ENCODE measurements around the gene PCGF2.
"Not testable (repeated sequence)": the region's sequence is repeated elsewhere in the genome, so short reads cannot be mapped to it uniquely, and the experiment has no call there.

PCGF2 gene

GRCh38 chr17:38748149-38748891, at the start of gene PCGF2:
PCGF2 (minus strand) TSS chr17:38748336; CDS start chr17:38740402, 7,934 bp downstream.
- TF ChIP-seq, protein P1, sequence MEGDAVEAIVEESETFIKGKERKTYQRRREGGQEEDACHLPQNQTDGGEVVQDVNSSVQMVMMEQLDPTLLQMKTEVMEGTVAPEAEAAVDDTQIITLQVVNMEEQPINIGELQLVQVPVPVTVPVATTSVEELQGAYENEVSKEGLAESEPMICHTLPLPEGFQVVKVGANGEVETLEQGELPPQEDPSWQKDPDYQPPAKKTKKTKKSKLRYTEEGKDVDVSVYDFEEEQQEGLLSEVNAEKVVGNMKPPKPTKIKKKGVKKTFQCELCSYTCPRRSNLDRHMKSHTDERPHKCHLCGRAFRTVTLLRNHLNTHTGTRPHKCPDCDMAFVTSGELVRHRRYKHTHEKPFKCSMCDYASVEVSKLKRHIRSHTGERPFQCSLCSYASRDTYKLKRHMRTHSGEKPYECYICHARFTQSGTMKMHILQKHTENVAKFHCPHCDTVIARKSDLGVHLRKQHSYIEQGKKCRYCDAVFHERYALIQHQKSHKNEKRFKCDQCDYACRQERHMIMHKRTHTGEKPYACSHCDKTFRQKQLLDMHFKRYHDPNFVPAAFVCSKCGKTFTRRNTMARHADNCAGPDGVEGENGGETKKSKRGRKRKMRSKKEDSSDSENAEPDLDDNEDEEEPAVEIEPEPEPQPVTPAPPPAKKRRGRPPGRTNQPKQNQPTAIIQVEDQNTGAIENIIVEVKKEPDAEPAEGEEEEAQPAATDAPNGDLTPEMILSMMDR (IDR thresholded peaks at IDR 0.05; ENCODE audit: extremely low read depth, missing control alignments) = no peak
- peak; percentile 75 for DNase-seq (ENCODE audit: low spot score)

DNA sequence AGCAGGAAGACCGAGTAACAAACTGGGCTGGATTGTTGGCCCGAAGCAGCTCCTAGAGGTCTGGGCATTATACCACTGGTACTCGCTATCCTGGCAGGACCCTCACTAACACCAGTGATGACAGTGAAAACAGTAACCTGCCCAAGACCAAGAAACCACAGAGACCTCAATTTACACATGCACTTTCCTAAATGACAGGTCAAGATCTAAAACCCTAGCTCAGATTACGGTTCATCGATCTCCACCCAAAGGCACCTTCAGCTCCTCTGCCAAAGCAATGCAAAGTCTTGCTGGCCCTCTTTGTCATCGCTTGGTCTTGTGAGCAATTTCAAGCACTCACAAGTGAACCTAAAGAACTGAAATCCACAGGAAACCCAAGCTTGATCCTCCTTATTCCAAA, 49.7 kb upstream of the PCGF2 start:
- DNase-seq (ENCODE audit: low spot score) = no peak
- TF ChIP-seq, protein P1 (IDR thresholded peaks at IDR 0.05; ENCODE audit: extremely low read depth, missing control alignments) = no peak

DNA sequence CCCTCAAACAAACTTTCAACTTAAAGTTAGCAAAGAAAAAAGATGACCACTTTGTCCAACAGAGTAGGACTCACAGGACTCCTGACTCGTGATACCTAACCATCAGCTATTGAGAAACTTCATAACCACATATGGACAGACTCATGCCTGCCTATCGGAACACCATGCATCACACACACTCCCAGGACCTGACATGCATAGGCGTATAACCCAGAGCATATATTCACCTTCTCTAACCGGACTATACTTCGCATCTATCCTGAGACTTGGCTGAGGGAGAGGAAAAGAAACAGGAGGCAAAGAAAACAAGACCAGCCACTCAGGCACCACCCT, 49.0 kb upstream of the PCGF2 start:
- no peak for DNase-seq (ENCODE audit: low spot score)
- TF ChIP-seq, protein P1 (IDR thresholded peaks at IDR 0.05; ENCODE audit: extremely low read depth, missing control alignments) = no peak

DNA sequence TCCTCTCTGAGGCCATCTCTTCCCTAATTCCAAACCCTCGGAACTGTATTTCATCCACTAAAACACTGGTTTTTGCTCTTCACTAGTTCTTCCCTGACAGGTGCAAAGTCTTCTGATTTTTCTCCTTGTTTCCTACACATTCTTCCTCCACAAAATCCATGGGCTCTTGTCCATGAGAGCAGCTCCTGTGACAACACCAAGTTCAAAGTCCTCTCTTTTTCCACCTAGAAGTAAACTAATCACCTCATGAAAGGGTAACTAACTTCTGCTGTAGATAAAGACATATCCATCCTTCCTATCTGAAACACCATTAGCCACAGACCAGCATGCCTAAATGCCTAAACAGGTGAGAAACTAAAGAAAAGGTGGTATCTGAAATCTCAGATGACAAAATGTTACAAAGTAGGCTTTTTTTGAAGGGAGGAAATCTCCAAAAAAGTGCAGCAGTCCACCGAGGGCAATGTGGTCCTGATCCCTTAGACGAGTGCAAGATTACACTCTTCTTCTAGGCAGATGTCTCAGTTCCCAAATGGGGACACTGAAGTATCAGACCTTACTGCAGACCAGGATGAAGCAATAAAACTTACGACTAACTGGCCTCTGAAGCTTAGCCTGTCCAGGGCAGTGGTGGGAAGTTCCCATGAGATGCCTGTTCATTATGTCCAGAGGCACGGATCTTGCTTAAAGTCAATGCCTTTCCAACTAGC, 48.5 kb upstream of the PCGF2 start:
- no peak for DNase-seq (ENCODE audit: low spot score)
- TF ChIP-seq, protein P1 (IDR thresholded peaks at IDR 0.05; ENCODE audit: extremely low read depth, missing control alignments) = no peak

GRCh38 chr17:38794221-38794620, 46.1 kb upstream of the PCGF2 start:
- TF ChIP-seq, protein P1 (IDR thresholded peaks at IDR 0.05; ENCODE audit: extremely low read depth, missing control alignments) = no peak
- DNase-seq (ENCODE audit: low spot score) = no peak

DNA sequence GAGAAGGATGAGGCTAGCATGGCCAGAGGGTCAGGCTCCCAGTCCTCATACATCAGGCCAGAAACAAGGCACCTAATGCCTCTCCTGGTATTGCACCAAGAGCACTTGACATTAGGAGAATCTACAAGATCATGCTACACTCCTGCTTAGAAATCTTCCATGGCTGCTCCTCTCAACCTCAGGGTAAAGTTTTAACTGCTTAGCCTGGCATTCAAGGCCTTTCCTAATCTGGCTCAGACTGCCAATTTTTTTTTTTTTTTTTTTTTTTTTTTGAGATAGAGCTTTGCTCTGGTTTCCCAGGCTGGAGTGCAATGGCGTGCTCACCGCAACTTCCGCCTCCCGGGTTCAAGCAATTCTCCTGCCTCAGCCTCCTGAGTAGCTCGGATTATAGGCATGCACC, 43.0 kb upstream of the PCGF2 start:
- TF ChIP-seq, protein P1 (IDR thresholded peaks at IDR 0.05; ENCODE audit: extremely low read depth, missing control alignments) = no peak

DNA sequence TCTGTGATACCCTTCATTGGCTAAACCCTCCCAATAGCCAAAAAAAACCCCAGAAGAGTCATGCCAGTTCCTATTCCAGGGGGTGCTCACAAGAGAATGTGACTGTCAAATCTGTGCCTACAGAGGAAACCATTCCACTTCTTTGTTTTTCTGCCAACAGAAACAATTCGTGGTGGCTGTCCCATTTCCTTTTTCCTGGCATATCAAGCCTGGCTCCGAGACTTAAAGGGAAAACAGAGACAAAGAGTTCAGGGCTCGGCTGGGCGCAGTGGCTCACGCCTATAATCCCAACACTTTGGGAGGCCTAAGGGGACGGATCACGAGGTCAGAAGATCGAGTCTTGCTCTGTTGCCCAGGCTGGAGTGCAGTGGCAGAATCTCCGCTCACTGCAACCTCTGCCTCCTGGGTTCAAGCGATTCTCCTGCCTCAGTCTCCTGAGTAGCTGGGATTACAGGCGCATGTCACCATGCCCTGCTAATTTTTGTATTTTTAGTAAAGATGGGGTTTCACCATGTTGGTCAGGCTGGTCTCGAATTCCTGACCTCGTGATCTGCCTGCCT, 42.1 kb upstream of the PCGF2 start:
- not testable (repeated sequence) for DNase-seq (ENCODE audit: low spot score)

More for the DNA sequence above, 43.0 kb upstream of the PCGF2 start:
- no peak for DNase-seq (ENCODE audit: low spot score)
